IPS-NIHi7 (cell line): Measurements from ENCODE around the gene PARVB.
A peak's percentile ranks its signal among the peaks of the same experiment; 100 is the strongest.

Source experiments
- DNase-seq: peaks from one replicate; pipeline ENCODE4 v3.0.0; 2012; ENCODE audit warnings: mixed read lengths; ENCODE audit errors: extremely low spot score

Gene PARVB

DNA sequence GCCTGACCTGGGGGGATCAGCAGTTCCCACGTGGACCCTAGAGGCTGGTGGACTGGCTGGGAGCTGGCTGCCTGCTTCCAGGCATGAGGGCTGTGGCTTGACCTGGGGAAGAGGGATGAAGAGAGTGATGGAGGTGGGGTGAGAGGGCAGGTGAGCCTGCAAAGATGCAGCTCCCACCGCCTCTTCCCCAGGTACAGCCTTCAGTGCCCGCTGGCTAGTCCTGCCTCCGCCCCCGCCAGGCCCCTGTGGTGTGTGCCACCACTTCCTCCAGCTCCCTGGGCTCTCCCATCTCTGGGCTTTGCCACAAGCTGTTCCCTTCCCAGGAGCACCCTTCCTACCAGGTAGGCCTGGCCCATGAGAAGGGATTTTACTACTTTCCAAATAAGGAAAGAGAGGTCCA, 175.8 kb downstream of the PARVB start:
- DNase-seq, result no peak

DNA sequence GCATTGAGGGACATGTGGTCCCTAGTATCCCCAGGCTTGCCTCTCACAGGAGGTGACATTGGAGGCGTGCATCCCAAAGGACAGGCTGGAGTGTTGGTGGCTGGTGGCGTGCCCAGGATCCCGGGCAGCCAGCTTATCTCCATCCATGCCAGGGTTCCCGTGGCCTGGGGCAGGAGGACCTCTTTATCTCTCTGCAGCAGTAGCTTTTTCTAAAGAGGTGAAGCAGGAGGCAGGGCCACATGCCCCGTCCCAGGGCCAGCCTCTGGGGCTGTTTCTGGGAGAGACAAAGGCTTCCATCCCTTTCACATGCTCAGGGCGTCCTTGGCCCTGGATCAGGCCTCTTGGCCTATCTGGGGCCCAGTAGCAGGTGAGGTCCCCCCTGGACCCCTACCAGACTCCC, 176.3 kb downstream of the PARVB start:
- no peak for DNase-seq

DNA sequence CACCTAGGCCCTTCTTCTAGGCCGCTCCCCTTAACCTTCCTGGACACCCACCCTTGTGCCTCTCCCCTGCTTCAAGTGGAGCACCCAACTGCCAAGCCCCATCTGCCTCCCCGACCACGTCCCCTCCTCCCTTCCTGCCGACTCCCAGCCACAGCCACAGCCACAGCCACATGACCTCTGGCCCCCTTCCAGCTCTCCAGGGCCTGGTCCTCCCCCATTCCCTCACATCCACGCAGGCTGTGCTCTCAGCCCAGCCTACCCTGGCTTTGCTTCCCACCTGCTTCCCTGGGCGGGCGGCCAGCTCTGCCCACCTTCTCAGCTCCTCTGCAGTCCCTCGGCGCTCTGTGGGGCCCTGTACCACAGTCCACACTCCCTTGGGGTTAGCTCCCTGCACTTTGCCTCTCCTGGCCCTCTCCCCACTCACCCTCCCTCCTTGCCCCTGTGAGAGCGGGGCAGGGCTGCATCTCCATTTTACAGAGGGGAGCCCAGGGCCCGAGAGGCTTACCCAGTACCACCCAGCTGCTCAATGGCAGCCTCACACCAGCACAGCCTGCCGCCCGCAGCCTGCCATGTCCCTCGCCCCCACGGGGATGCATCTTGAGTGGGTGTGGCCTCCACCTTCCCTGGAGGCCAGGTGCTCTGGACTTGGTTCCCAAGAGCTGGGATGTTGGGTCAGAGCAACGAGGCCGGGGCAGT, 176.9 kb downstream of the PARVB start:
- no peak for DNase-seq

DNA sequence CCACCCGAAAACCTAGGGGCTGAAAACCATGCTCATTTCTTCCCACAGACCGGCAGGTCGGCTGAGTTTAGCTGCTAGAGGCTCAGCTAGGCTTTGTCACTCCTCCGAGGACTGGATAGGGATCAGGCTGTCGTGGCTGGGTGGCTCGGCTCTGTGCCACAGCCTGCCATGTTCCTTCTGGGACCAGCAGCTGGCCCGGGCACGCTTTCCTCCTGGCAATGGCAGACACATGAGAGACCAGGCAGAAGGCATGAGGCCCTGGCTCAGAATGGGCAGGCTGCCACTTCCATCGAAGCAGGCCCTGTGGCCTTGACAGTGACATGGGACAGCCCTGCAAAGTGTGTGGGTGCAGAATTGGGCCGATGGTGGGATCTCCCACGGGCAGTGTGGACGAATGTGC, 177.6 kb downstream of the PARVB start:
- DNase-seq, result no peak

- DNase-seq, result no peak
Measured at GRCh38 chr22:44202261-44202789, 178.2 kb downstream of the PARVB start.

DNA sequence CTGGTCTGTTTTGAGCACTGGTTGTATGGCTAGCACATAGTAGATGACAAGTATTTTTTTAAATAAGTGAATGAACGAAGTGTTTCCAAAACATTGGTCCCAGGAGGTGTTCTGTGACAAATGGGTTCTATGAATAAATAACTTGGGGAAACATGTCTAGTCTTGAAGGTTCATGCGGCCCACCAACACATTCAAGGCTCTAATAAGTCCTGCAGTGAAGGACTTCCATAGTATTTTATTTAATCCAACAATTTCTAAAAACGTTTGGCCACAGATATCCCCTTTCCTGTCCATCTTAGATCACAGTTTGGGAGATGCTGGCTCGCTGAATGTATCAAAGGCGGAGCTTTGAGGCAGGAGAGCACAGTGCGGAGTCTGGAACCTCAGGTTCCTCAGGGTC, 179.1 kb downstream of the PARVB start:
- no peak for DNase-seq

GRCh38 chr22:44204739-44205515, 180.8 kb downstream of the PARVB start:
- DNase-seq, result no peak

DNA sequence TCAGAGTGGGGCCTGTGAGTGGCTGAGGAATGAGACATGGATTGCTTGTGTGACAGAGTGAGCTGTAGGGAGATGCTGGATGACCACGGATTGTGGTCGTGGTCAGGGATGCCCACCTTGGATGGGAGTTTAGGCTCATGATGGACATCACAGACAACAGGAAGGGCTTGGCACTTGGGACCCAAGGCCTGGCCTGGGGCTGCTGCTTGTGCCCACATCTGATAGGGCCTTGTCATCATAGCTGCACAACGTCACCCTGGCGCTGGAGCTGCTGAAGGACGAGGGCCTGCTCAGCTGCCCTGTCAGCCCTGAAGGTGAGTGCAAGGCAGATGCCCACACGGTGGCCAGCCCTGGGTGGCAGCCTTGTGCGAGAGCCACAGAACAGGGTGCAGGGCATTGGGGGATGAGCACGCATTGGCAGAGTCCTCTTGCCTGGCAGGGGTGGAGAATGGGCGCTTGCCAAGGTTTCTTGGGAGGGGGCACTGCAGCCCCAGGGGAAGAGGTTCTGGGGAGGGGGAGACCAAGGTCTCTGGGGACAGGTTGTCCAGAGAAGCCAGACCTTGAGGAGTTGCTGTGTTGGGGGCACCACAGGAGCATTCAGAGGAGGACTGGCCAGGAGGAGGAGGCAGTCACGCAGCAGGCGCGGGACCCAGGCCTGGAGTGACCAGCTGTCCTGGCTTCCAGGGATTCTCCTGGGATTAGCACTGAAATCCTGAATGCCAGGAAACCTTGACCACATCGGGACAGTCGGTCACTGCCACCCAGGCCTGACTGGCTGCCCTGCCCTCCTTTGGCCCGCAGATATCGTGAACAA, 181.6 kb downstream of the PARVB start:
- DNase-seq, result no peak

DNA sequence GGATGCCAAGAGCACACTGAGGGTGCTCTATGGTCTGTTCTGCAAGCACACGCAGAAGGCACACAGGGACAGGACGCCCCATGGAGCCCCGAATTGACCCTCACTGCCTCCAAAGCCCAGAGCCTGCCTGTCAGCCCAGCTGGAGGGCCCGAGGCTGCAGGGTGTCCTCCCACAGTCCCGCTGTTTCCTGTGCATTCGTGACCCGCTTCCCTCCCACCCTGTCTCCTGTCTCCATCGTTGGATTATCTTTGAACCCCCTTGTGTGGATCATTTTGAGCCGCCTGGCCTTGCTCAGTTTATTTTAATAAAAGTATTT, 182.2 kb downstream of the PARVB start:
- DNase-seq, result no peak

GRCh38 chr22:44206696-44207095, 182.6 kb downstream of the PARVB start:
- no peak for DNase-seq

DNA sequence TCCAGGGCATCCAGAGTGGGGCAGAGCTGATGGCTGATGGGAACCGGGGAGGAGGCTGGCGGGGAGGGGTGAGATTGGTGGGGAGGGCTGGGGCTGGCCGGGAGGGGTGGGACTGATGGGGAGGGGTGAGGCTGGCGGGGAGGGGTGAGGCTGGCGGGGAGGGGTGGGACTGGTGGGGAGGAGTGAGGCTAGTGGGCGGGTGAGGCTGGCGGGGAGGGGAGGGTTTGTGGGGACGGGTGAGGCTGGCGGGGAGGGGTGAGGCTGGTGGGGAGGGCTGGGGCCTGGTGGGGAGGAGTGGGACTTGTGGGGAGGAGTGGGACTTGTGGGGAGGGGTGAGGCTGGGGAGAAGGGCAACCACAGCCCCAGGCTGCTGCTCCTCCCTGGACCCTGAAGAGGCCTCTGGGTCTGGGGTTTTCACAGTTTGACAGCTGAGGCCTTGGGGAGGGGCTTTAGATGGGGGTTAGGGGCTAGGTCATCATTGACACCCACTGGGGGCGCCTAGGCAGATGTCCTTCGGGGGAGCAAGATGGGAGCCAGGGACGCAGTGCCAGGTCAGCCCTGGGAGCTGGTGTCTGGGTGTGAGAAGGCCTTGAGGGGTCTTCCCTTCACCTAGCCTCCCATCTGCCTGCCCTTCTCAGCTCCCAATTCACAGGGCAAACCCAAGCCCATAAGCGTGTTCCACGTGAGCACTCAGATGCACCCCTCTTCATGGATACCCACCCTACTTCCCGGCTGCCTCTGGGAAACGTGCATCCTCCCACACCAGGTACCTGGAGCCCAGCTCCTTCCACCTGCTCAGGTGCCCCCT, 183.3 kb downstream of the PARVB start:
- no peak for DNase-seq

- no peak for DNase-seq
Measured at GRCh38 chr22:44207981-44208317, 183.8 kb downstream of the PARVB start.

GRCh38 chr22:44209343-44209742, 185.2 kb downstream of the PARVB start:
- no peak for DNase-seq

- no peak for DNase-seq
Measured at GRCh38 chr22:44210722-44211121, 186.6 kb downstream of the PARVB start.

GRCh38 chr22:44211256-44211945, 187.3 kb downstream of the PARVB start:
- DNase-seq, result peak; percentile 11

DNA sequence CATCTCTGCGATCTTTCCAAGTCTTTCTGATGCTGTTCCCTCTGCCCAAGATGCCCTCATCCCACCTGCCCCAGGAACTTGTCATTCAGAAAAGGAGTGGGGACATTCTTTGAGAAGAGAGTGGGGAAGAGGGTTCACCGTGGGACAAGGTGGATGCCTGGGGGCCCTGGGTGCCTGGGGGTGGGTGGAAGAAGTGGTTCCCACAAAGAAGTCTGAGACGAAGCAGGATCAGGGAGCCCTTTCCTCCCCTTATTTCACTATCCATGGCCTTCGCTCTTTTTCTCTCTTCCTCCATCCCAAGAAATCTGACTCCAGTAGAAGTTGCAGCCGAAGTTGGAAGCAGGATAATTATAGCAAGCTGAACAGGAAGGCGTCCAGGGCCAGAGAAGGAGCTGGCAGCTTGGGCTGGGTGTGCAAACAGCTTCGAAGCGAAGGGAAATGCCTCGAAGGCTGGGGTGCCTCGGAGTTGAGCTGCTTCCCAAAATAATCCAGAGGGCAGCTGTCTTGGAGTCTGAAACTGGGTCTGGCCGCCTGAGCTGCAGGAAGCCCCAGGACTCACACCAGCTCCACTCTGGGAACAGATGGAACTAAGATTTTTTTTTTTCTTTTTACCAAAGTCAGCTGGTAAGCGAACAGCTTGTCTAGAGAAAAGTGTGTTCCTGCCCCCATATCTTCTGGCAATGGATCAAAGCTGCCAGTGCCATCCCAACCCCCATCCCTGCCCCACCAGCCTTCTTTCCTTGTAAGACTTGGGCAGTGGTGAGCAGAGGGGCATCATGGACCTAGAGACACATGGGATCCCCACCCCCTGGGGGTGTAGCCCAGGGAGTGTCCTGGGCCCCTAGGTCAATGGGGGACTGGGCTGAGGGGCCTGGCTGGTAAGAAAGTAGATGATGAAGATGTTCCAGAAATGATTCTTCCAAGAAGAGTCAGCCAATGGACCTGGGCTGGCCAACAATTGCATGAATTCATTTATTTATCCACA, 188.1 kb downstream of the PARVB start:
- DNase-seq, result peak; percentile 10

DNA sequence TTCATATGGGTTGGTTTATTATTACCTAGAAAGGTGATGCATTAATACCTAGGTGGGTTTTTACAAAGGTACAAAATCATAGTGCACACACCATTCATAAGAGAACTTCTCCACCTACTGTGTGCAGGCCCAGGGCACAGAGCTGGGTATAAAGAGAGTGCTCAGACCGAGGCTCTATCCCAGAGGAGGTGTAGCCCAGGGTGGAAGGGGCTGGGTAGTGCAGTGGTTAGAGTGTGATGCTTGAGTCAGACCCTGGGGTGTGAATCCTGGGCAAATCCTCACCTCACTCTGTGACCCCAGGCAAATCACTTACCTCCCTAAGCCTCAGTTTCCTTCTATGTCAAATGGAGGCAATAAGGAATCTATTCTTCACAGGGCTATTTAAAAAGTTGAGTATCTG, 188.8 kb downstream of the PARVB start:
- DNase-seq, result no peak

DNA sequence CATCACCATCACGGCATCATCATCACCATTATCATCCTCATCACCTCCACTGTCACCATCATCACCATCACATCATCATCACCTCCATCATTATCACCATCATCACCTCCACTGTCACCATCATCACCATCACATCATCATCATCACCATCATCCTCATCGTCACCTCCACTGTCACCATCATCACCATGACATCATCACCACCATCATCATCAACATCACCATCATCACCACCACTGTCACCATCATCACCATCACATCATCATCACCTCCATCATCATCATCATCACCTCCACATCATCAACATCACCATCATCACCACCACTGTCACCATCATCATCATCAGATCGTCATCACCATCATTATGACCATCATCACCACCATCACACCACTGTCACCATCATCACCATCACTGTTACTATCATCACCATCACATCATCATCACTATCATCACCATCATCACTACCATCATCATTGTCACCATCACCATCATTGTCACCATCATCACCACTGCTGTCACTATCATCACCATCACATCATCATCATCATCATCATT, 189.5 kb downstream of the PARVB start:
- no peak for DNase-seq

GRCh38 chr22:44214187-44214586, 190.1 kb downstream of the PARVB start:
- DNase-seq, result no peak

- peak; percentile 6 for DNase-seq
Measured at GRCh38 chr22:44214764-44215163, 190.7 kb downstream of the PARVB start.
